ENCODE results near the gene G3BP2.

DNA sequence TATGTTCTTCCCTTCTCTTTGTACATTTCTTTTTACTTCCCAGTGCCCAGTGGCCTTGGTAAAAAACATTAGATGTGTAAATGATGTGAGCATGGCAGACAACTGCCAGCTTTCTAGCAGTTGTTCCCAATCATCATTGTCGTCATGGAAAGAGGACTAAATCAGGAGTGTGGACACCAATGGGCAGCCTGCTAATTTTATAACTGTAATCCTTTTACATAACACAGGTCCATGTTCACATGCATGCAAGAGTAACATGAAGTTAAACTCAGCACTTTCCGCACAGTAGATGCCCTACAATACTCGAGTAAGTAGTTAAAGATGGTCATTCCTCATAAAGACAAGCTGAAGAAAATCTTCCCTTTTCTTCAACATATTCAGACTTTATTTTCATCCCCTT lies 23.4 kb upstream of the G3BP2 start:
- TF ChIP-seq ZNF10 (CRISPR knock-in tag; IDR thresholded peaks at IDR 0.05; ENCODE audit: borderline replicate concordance, low read depth) (no peak), EP300 (IDR thresholded peaks at IDR 0.05; ENCODE audit: low read depth in 2 of 2, low read length in 2 of 2) (no peak), EP300 (CRISPR knock-in tag; IDR thresholded peaks at IDR 0.05; ENCODE audit: borderline replicate concordance) (no peak)

All from HepG2 (cell line).